Epithelial cell of esophagus (primary cell): ENCODE measurements around the gene CCND1.

Experiments used
- DNase-seq: peaks from one replicate; pipeline ENCODE4 v3.0.0; 2010; ENCODE audit warnings: low read depth
- H3K4me3 ChIP-seq: 2 replicates; pipeline ENCODE4 v1.5.1; 2011; ENCODE audit warnings: mild to moderate bottlenecking, low read length, control low read depth
- CTCF ChIP-seq: IDR thresholded peaks from 2 replicates; pipeline ENCODE4 v1.5.1; 2011; ENCODE audit warnings: low read depth, mild to moderate bottlenecking, low read length, control low read depth, inconsistent platforms; ENCODE audit not compliant: insufficient read depth; ENCODE audit errors: missing control alignments

CCND1 gene

GRCh38 chr11:69702769-69703452 lies 62.0 kb downstream of the CCND1 start:
- no peak for DNase-seq
- TF ChIP-seq CTCF, result no peak
- no peak overlapping the region for H3K4me3 ChIP-seq

- no peak for DNase-seq
- no peak overlapping the region for H3K4me3 ChIP-seq
- TF ChIP-seq CTCF, result no peak
These were observed 62.5 kb downstream of the CCND1 start for GRCh38 chr11:69703453-69703767.
